Transverse colon (tissue), 4 donors: ENCODE measurements around the gene SNRK. TPM values are rescaled to one million over a fixed set of nuclear protein-coding genes. Genes with fewer than 3 reads are reported as not detected.

Experiments used
- DNase-seq: peaks from one replicate; pipeline ENCODE4 v3.0.0-alpha.2; 2019
- H3K27ac ChIP-seq, 4 donors: fragments of 200-600 bp; sonication (generic); 2 replicates each; pipeline ENCODE4 v1.5.1; 2016 to 2018; ENCODE audit warnings: inconsistent platforms in 4 of 4
- H3K27me3 ChIP-seq: fragments of 200-600 bp; sonication (generic); 2 replicates; pipeline ENCODE4 v1.5.1; 2017; ENCODE audit warnings: inconsistent platforms
- H3K36me3 ChIP-seq, 4 donors: fragments of 200-600 bp; sonication (generic); 2 replicates each; pipeline ENCODE4 v1.5.1; 2017 to 2019; ENCODE audit warnings: inconsistent platforms in 4 of 4
- H3K4me1 ChIP-seq, 4 donors: fragments of 200-600 bp; sonication (generic); 2 replicates each; pipeline ENCODE4 v1.5.1; 2017 to 2020; ENCODE audit warnings: inconsistent platforms in 4 of 4
- H3K4me3 ChIP-seq, 4 donors: fragments of 200-600 bp; sonication (generic); 1 replicate in 1 of 4; 2 replicates in 3 of 4; pipeline versions ENCODE4 v1.5.1 to v1.6.1; 2017 to 2019; ENCODE audit warnings: inconsistent platforms in 4 of 4
- H3K9me3 ChIP-seq, 2 donors: fragments of 200-600 bp; sonication (generic); 2 replicates each; pipeline ENCODE4 v1.5.1; 2017 to 2019; ENCODE audit warnings: inconsistent platforms in 2 of 2
- CTCF ChIP-seq, 5 experiments: fragments of 200-600 bp in 3 of 5; fragments of 450-650 bp in 2 of 5; sonication (generic) in 3 of 5; IDR thresholded peaks; 1 replicate in 2 of 5; 2 replicates in 3 of 5; pipeline ENCODE4 v1.5.1; 2016 to 2017; ENCODE audit warnings: antibody characterized with exemption in 5 of 5, inconsistent platforms in 3 of 5, mild to moderate bottlenecking in 2 of 5, moderate library complexity in 1 of 5
- EP300 ChIP-seq: sonication (generic); formaldehyde crosslinking; IDR thresholded peaks from one replicate; pipeline ENCODE4 v1.6.1; 2017; ENCODE audit warnings: antibody characterized with exemption, low read depth
- POLR2A ChIP-seq: fragments of 450-650 bp; IDR thresholded peaks from one replicate; pipeline ENCODE4 v1.6.1; 2016; ENCODE audit warnings: antibody characterized with exemption, mild to moderate bottlenecking, moderate library complexity
- POLR2AphosphoS5 ChIP-seq, 3 donors: sonication (generic); formaldehyde crosslinking; IDR thresholded peaks; one replicate each; pipeline ENCODE4 v1.6.1; 2016; ENCODE audit warnings: antibody characterized with exemption in 3 of 3
- WGBS, 2 donors: methylation state at CpG; one replicate each; pipeline ENCODE4 v1.1.5; 2018; ENCODE audit warnings: low coverage in 1 of 2; 5-methylcytosine and 5-hydroxymethylcytosine counted together
- in situ Hi-C, 4 donors: fragments of 200-750 bp; cut with MboI; loops; one replicate each; pipeline versions ENCODE4 v1.15.0 to v1.15.1; 2017; ENCODE audit warnings: low sequenced_read_pairs in 3 of 4, low pct_ligation_motif_present in 1 of 4, low pct_unique_long_range_greater_than_20kb in 1 of 4
- intact Hi-C: fragments of 100-400 bp; cut with DNase I; formaldehyde crosslinking; loops from one replicate; pipeline ENCODE4 v1.15.1; 2023; ENCODE audit warnings: low total_unique reads
- total RNA-seq, 4 donors: library from RNA; depleted of rRNA; stranded (reverse); fragments of >200 nt; gene quantifications; one replicate each; pipeline ENCODE4 v1.1.0, GENCODE V29; 2016

Gene SNRK
- total RNA-seq, 4 donors from 2014 or later, result 29.9 to 43.3 (median 31.7) TPM

GRCh38 chr3:43391621-43392020 lies 105.3 kb downstream of the SNRK start:
- intact Hi-C loops, result no loop called here
- 89% methylated on average over 1 of the region's 1 CpG; no CpG with 5 or more reads in 1 of the 2 donors for WGBS, 2 donors

GRCh38 chr3:43394041-43394554 lies 107.8 kb downstream of the SNRK start:
- Histone ChIP-seq H3K4me1 (peaks cover 0 to 8% (median 3%) of the 10 kb centered on the region in 4 donors), H3K27me3 (no peaks in the 10 kb centered on the region), H3K27ac (peak overlapping the region in 1 of 4 donors; percentile 10), H3K4me3 (no peak overlapping the region), H3K9me3 (no peaks in the 10 kb centered on the region), H3K36me3 (no peaks in the 10 kb centered on the region)
- intact Hi-C loops (no loop called here), in situ Hi-C loops (no loop called here)
- no peak for DNase-seq
- TF ChIP-seq POLR2A (no peak), CTCF (IDR thresholded peaks at IDR 0.05) (no peak), POLR2AphosphoS5 (IDR thresholded peaks at IDR 0.05) (no peak), EP300 (no peak)
- 48 to 52% methylated on average over 2 of the region's 2 CpGs for WGBS, 2 donors

More at GRCh38 chr3:43391621-43392020, 105.3 kb downstream of the SNRK start:
- Histone ChIP-seq H3K4me1 (peaks cover 0 to 9% (median 3%) of the 10 kb centered on the region in 4 donors), H3K9me3 (no peaks in the 10 kb centered on the region), H3K4me3 (no peak overlapping the region), H3K36me3 (no peaks in the 10 kb centered on the region), H3K27me3 (no peaks in the 10 kb centered on the region), H3K27ac (no peak overlapping the region)
- TF ChIP-seq POLR2A, result no peak
- TF ChIP-seq POLR2AphosphoS5 (IDR thresholded peaks at IDR 0.05), result no peak
- no peak for TF ChIP-seq CTCF (IDR thresholded peaks at IDR 0.05)
- TF ChIP-seq EP300, result no peak
- in situ Hi-C loops, result no loop called here
- DNase-seq, result no peak

- WGBS, 2 donors, result 73 to 77% methylated on average over 2 to 6 of the region's 6 CpGs
- Histone ChIP-seq H3K27ac (no peak overlapping the region), H3K4me1 (no peaks in the 10 kb centered on the region), H3K4me3 (no peak overlapping the region), H3K27me3 (no peaks in the 10 kb centered on the region), H3K36me3 (no peaks in the 10 kb centered on the region), H3K9me3 (no peaks in the 10 kb centered on the region)
- intact Hi-C loops (no loop called here), in situ Hi-C loops (no loop called here)
- DNase-seq, result no peak
- no peak for TF ChIP-seq POLR2AphosphoS5 (IDR thresholded peaks at IDR 0.05)
- no peak for TF ChIP-seq EP300
- no peak for TF ChIP-seq POLR2A
- no peak for TF ChIP-seq CTCF (IDR thresholded peaks at IDR 0.05)
Measured at GRCh38 chr3:43399034-43399433, 112.7 kb downstream of the SNRK start.

GRCh38 chr3:43400167-43400566 lies 113.8 kb downstream of the SNRK start:
- Histone ChIP-seq H3K27ac (no peak overlapping the region), H3K9me3 (no peaks in the 10 kb centered on the region), H3K27me3 (no peaks in the 10 kb centered on the region), H3K4me1 (no peaks in the 10 kb centered on the region), H3K4me3 (no peak overlapping the region), H3K36me3 (no peaks in the 10 kb centered on the region)
- intact Hi-C loops, result no loop called here
- WGBS, 2 donors, result 67% methylated on average over 1 of the region's 1 CpG; no CpG with 5 or more reads in 1 of the 2 donors
- no peak for DNase-seq
- TF ChIP-seq CTCF (IDR thresholded peaks at IDR 0.05) (no peak), POLR2AphosphoS5 (IDR thresholded peaks at IDR 0.05) (no peak), POLR2A (no peak), EP300 (no peak)
- in situ Hi-C loops, result no loop called here

Other genes starting within 250 kb of the SNRK start
- 1 to 10 TPM; 3.2 to 7.8 (median 5.9) TPM for gene POMGNT2, start 180.5 kb upstream of the SNRK start, total RNA-seq